Adrenal gland (tissue), 12 donors: Measurements from ENCODE around the gene CALCA. TPM values are rescaled to one million over a fixed set of nuclear protein-coding genes. Genes with fewer than 3 reads are reported as not detected.

Experiments used
- DNase-seq, 7 donors: peaks; one replicate each; pipeline ENCODE4 v3.0.0-alpha.2; 2019 to 2020
- H3K27ac ChIP-seq, 5 donors: fragments of 200-600 bp; sonication (generic) in 4 of 5; 1 replicate in 3 of 5; 2 replicates in 2 of 5; pipeline versions ENCODE4 v1.5.1 to v1.8.0; 2016 to 2020; ENCODE audit warnings: mild to moderate bottlenecking in 1 of 5
- H3K27me3 ChIP-seq: fragments of 200-600 bp; 2 replicates; pipeline ENCODE4 v1.8.0; 2021
- H3K36me3 ChIP-seq, 2 donors: fragments of 200-600 bp; replicated peaks in 1 of 2; 1 replicate in 1 of 2; 2 replicates in 1 of 2; pipeline versions ENCODE4 v1.5.1 to v1.8.0; 2018 to 2022
- H3K4me1 ChIP-seq, 2 donors: fragments of 200-600 bp; replicated peaks in 1 of 2; 1 replicate in 1 of 2; 2 replicates in 1 of 2; pipeline versions ENCODE4 v1.5.1 to v1.8.0; 2018 to 2021
- H3K4me3 ChIP-seq, 4 donors: fragments of 200-600 bp; sonication (generic) in 3 of 4; one replicate each; pipeline ENCODE4 v1.5.1; 2016 to 2018
- H3K9me3 ChIP-seq, 3 donors: fragments of 200-600 bp; sonication (generic) in 1 of 3; replicated peaks in 1 of 3; 1 replicate in 2 of 3; 2 replicates in 1 of 3; pipeline versions ENCODE4 v1.5.1 to v1.8.0; 2016 to 2021
- CTCF ChIP-seq, 6 experiments: fragments of 450-650 bp in 4 of 6; fragments of 200-600 bp in 2 of 6; sonication (generic) in 1 of 6; IDR thresholded peaks; 1 replicate in 5 of 6; 2 replicates in 1 of 6; pipeline versions ENCODE4 v1.5.1 to v1.8.0; 2016 to 2021; ENCODE audit warnings: antibody characterized with exemption in 6 of 6, mild to moderate bottlenecking in 2 of 6, moderate library complexity in 1 of 6
- POLR2A ChIP-seq, 2 donors: fragments of 450-650 bp; IDR thresholded peaks; one replicate each; pipeline ENCODE4 v1.6.1; 2017; ENCODE audit warnings: antibody characterized with exemption in 2 of 2, mild to moderate bottlenecking in 2 of 2, moderate library complexity in 1 of 2
- WGBS, 4 donors: extraction: QIAGEN DNeasy Blood & Tissue Kit in 2 of 4; methylation state at CpG; one replicate each; pipeline versions ENCODE4 v1.1.5 to v1.1.7; 2013 to 2017; 5-methylcytosine and 5-hydroxymethylcytosine counted together
- intact Hi-C, 2 donors: fragments of 100-400 bp; cut with DNase I; formaldehyde crosslinking; loops; one replicate each; pipeline versions ENCODE4 v1.14.1 to v1.15.0; 2022 to 2023
- polyA plus RNA-seq, 3 donors: library from polyadenylated mRNA; stranded (reverse); fragments of 200-250 nt in 2 of 3; fragments of 350-450 nt in 1 of 3; fragmentation: Illumina TruSeq in 1 of 3; extraction: RNeasy Lipid Tissue Mini Kit (QIAGEN cat#74804) in 1 of 3; gene quantifications; one replicate each; pipeline ENCODE4 v1.2.3, GENCODE V29; 2013 to 2014
- total RNA-seq, 9 donors: library from RNA; depleted of rRNA in 4 of 9; stranded (reverse); fragments of >200 nt in 4 of 9; fragments of 120-200 nt in 1 of 9; fragmentation: NEBNext Ultra II Directional in 1 of 9; extraction: Animal tissue kit (Norgen Biotek cat#: 25700) in 1 of 9; gene quantifications; one replicate each; pipeline versions ENCODE4 v1.1.0 to v1.2.4, GENCODE V29; 2013 to 2023
- donor health status: healthy with polysubstance abuse.
- donor health status: Bipolar disorder and iron deficiency.
- donor health status: DM: yes; HTN: yes; CAD: no.
- donor health status: DM: no; HTN: no; CAD: no.
- donor health status: DM: no; HTN: no; CAD: no.
- donor health status: DM: yes; HTN: yes; CAD: no.

CALCA gene
- total and polyA plus RNA-seq, 12 donors: 0.34 to 2.2 (median 0.95) TPM; not detected in 9

- Histone ChIP-seq H3K4me3 (no peak overlapping the region), H3K4me1 (peaks cover 5 to 12% of the 10 kb centered on the region in 2 donors), H3K9me3 (no peaks in the 10 kb centered on the region), H3K27ac (no peak overlapping the region), H3K27me3 (peaks cover 35% of the 10 kb centered on the region), H3K36me3 (no peaks in the 10 kb centered on the region)
- intact Hi-C loops: no loop called here
- 64 to 100% (median 82%) methylated on average over 1 of the region's 1 CpG for WGBS, 4 donors
- no peak for DNase-seq
- TF ChIP-seq CTCF (IDR thresholded peaks at IDR 0.05): no peak
- no peak for TF ChIP-seq POLR2A (IDR thresholded peaks at IDR 0.05)
Measured at GRCh38 chr11:14977101-14977880, 5.1 kb upstream of the CALCA start.

GRCh38 chr11:14975252-14975587, 3.1 kb upstream of the CALCA start:
- intact Hi-C loops: no loop called here
- 4 to 8% (median 6%) methylated on average over 12 of the region's 12 CpGs for WGBS, 4 donors
- no peak overlapping the region for H3K27ac ChIP-seq
- H3K4me3 ChIP-seq: peak overlapping the region in 1 of 4 donors; percentile 36
- no peak for DNase-seq
- no peak for TF ChIP-seq POLR2A (IDR thresholded peaks at IDR 0.05)
- TF ChIP-seq CTCF (IDR thresholded peaks at IDR 0.05): no peak
- H3K9me3 ChIP-seq: no peaks in the 10 kb centered on the region
- H3K4me1 ChIP-seq: peaks cover 5 to 12% of the 10 kb centered on the region in 2 donors
- H3K36me3 ChIP-seq: no peaks in the 10 kb centered on the region
- H3K27me3 ChIP-seq: peaks cover 51% of the 10 kb centered on the region

- H3K27ac ChIP-seq: no peak overlapping the region
- peak overlapping the region in 1 of 4 donors; percentile 36 for H3K4me3 ChIP-seq
- TF ChIP-seq CTCF (IDR thresholded peaks at IDR 0.05): peak in 3 of 6 experiments; percentile 19 to 40 (median 25)
- no peak for TF ChIP-seq POLR2A (IDR thresholded peaks at IDR 0.05)
- intact Hi-C loops: no loop called here
- H3K4me1 ChIP-seq: peaks cover 5 to 12% of the 10 kb centered on the region in 2 donors
- no peaks in the 10 kb centered on the region for H3K36me3 ChIP-seq
- DNase-seq: peak in 3 of 7 donors; percentile 14 to 37 (median 31)
- 4 to 7% (median 7%) methylated on average over 23 to 27 of the region's 27 CpGs for WGBS, 4 donors
- H3K27me3 ChIP-seq: peaks cover 56% of the 10 kb centered on the region
- H3K9me3 ChIP-seq: no peaks in the 10 kb centered on the region
Measured at GRCh38 chr11:14974515-14975251, 2.5 kb upstream of the CALCA start.
